GM12892 (cell line): ENCODE data around the gene PIGU.

Experiments used
- POLR2A ChIP-seq: IDR thresholded peaks from 2 replicates; pipeline ENCODE4 v1.6.1; 2011; ENCODE audit warnings: low read depth, low read length, control low read depth
- POLR2AphosphoS5 ChIP-seq: IDR thresholded peaks from 2 replicates; pipeline ENCODE4 v1.6.1; 2011; ENCODE audit warnings: low read depth, low read length, control low read depth

- TF ChIP-seq POLR2AphosphoS5 (no peak), POLR2A (no peak)
Observed at GRCh38 chr20:34536798-34537394, 140.0 kb downstream of the PIGU start.
